ENCODE data around the gene PARD3. TPM values are rescaled to one million over a fixed set of nuclear protein-coding genes. Genes with fewer than 3 reads are reported as not detected.

The PARD3 gene
- total RNA-seq, 2 donors from 2014 or later, result 59.6 to 74.6 TPM

GRCh38 chr10:34761453-34761852 is 53.6 kb downstream of the PARD3 start:
- no peaks in the 10 kb centered on the region for H3K9me3 Mint-ChIP-seq
- no peaks in the 10 kb centered on the region for H3K27me3 ChIP-seq (ENCODE audit: control insufficient read depth, insufficient read depth, low read length, poor library complexity, severe bottlenecking)
- no peak overlapping the region for H3K9ac ChIP-seq (ENCODE audit: extremely low read depth, low read length, poor library complexity, severe bottlenecking)
- no peaks in the 10 kb centered on the region for H3K36me3 Mint-ChIP-seq (ENCODE audit: low read depth)
- H3K4me1 Mint-ChIP-seq, result peaks cover 45% of the 10 kb centered on the region
- WGBS, 2 experiments (ENCODE audit: insufficient coverage in 1 of 2, insufficient read length in 1 of 2), result 100% methylated on average over 1 of the region's 1 CpG; no CpG with 5 or more reads in 1 of the 2 experiments
- no peak overlapping the region for H3K4me3 Mint-ChIP-seq
- no peak for DNase-seq
- no peaks in the 10 kb centered on the region for H3K27me3 Mint-ChIP-seq (ENCODE audit: insufficient read depth)
- H3K9me3 ChIP-seq (ENCODE audit: control insufficient read depth, low read length), result no peaks in the 10 kb centered on the region
- no peaks in the 10 kb centered on the region for H3K36me3 ChIP-seq (ENCODE audit: control insufficient read depth, insufficient read depth, low read length)
- H3K27ac Mint-ChIP-seq, result no peak overlapping the region
- H3K4me3 ChIP-seq (ENCODE audit: low read length), result no peak overlapping the region
- no peak overlapping the region for H3K27ac ChIP-seq (ENCODE audit: low read depth, low read length)
- peaks cover 12% of the 10 kb centered on the region for H3K4me1 ChIP-seq (ENCODE audit: control insufficient read depth, insufficient read depth, low read length)
- no peak for TF ChIP-seq CTCF (conservative IDR thresholded peaks at IDR 0.05)

- Histone ChIP-seq H3K27me3 (ENCODE audit: control insufficient read depth, insufficient read depth, low read length, poor library complexity, severe bottlenecking) (no peaks in the 10 kb centered on the region), H3K9ac (ENCODE audit: extremely low read depth, low read length, poor library complexity, severe bottlenecking) (no peak overlapping the region), H3K4me3 (ENCODE audit: low read length) (no peak overlapping the region), H3K4me1 (ENCODE audit: control insufficient read depth, insufficient read depth, low read length) (peaks cover 9% of the 10 kb centered on the region), H3K9me3 (ENCODE audit: control insufficient read depth, low read length) (no peaks in the 10 kb centered on the region), H3K27ac (ENCODE audit: low read depth, low read length) (no peak overlapping the region), H3K36me3 (ENCODE audit: control insufficient read depth, insufficient read depth, low read length) (no peaks in the 10 kb centered on the region)
- Mint-ChIP-seq H3K27ac (no peak overlapping the region), H3K36me3 (ENCODE audit: low read depth) (no peaks in the 10 kb centered on the region), H3K4me1 (peaks cover 36% of the 10 kb centered on the region), H3K4me3 (no peak overlapping the region), H3K9me3 (no peaks in the 10 kb centered on the region), H3K27me3 (ENCODE audit: insufficient read depth) (no peaks in the 10 kb centered on the region)
- peak; percentile 68 for DNase-seq
- TF ChIP-seq CTCF (conservative IDR thresholded peaks at IDR 0.05), result no peak
- 81% methylated on average over 1 of the region's 1 CpG; no CpG with 5 or more reads in 1 of the 2 experiments for WGBS, 2 experiments (ENCODE audit: insufficient coverage in 1 of 2, insufficient read length in 1 of 2)
Measured at GRCh38 chr10:34760606-34761005, 54.5 kb downstream of the PARD3 start.

GRCh38 chr10:34759837-34760215 is 55.3 kb downstream of the PARD3 start:
- no peaks in the 10 kb centered on the region for H3K27me3 ChIP-seq (ENCODE audit: control insufficient read depth, insufficient read depth, low read length, poor library complexity, severe bottlenecking)
- no peak for TF ChIP-seq CTCF (conservative IDR thresholded peaks at IDR 0.05)
- Mint-ChIP-seq H3K4me1 (peaks cover 30% of the 10 kb centered on the region), H3K27me3 (ENCODE audit: insufficient read depth) (no peaks in the 10 kb centered on the region), H3K36me3 (ENCODE audit: low read depth) (no peaks in the 10 kb centered on the region), H3K9me3 (no peaks in the 10 kb centered on the region), H3K27ac (no peak overlapping the region), H3K4me3 (no peak overlapping the region)
- no peak overlapping the region for H3K9ac ChIP-seq (ENCODE audit: extremely low read depth, low read length, poor library complexity, severe bottlenecking)
- H3K9me3 ChIP-seq (ENCODE audit: control insufficient read depth, low read length), result no peaks in the 10 kb centered on the region
- H3K4me3 ChIP-seq (ENCODE audit: low read length), result no peak overlapping the region
- 81 to 84% methylated on average over 5 to 6 of the region's 6 CpGs for WGBS, 2 experiments (ENCODE audit: insufficient coverage in 1 of 2, insufficient read length in 1 of 2)
- H3K36me3 ChIP-seq (ENCODE audit: control insufficient read depth, insufficient read depth, low read length), result no peaks in the 10 kb centered on the region
- H3K4me1 ChIP-seq (ENCODE audit: control insufficient read depth, insufficient read depth, low read length), result peaks cover 5% of the 10 kb centered on the region
- no peak for DNase-seq
- H3K27ac ChIP-seq (ENCODE audit: low read depth, low read length), result no peak overlapping the region

All from endodermal cell (in vitro differentiated cells).